D721Med (cell line): ENCODE data around the gene ATP6V1C2.

Source experiments
- DNase-seq: peaks from one replicate; pipeline ENCODE4 v3.0.0; 2011; ENCODE audit warnings: low spot score; ENCODE audit not compliant: insufficient read length
- FAIRE-seq: peaks from 2 replicates; lab custom pipeline; 2011; peaks lifted over from hg19 to GRCh38; lab: Jason Lieb, UNC
- CTCF ChIP-seq: IDR thresholded peaks from 2 replicates; pipeline ENCODE4 v1.5.1; 2012; ENCODE audit warnings: mild to moderate bottlenecking, control low read depth; ENCODE audit not compliant: insufficient read depth; ENCODE audit errors: missing control alignments

ATP6V1C2 gene, protein sequence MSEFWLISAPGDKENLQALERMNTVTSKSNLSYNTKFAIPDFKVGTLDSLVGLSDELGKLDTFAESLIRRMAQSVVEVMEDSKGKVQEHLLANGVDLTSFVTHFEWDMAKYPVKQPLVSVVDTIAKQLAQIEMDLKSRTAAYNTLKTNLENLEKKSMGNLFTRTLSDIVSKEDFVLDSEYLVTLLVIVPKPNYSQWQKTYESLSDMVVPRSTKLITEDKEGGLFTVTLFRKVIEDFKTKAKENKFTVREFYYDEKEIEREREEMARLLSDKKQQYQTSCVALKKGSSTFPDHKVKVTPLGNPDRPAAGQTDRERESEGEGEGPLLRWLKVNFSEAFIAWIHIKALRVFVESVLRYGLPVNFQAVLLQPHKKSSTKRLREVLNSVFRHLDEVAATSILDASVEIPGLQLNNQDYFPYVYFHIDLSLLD

DNA sequence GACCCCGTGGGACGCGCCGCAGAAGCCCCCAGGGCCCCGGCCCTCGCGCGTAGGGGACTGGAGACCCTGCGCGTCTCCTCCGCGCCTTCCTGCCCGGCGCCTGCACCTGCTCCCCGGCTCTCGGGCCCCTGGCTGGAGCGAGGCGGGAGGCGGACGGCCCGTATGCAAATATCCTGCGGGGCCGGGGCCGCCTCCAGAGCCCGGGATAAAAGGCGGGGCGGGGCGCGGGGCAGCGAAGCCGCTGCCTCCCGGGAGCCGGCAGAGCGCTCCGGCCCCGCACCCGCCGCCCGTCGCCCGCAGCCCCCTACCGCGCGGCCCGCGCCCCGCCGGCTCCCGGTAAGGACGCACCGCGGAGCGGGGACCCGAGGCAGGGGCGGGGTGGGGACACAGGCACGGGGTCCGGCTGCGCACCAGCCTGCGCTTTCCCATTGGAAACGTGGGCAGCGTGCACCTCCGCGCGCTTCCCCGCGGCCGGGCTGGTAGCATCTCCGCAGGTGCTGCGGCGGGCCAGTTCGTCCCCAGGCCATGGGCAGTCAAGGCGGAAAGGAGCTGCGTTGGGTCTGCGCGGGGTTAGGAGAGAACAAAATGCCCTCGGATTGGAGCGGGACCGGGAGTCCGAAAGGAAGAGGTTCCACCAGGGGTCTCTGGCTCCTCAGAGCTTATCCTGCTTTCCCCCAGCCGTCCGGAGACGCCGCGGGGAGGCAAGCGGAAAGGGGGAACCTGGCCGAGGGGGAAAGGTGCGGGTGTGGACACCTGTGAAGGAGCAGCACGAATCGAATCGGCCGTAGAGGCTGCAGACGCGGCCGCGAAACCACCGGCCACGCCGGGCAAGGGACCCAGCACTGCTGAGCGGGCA, at the start of gene ATP6V1C2:
TSS of gene ATP6V1C2 (plus strand) at position 235 of the 856 bp plus-strand sequence. CDS start 1,220 bp downstream, outside the sequence.
- FAIRE-seq (no peak), DNase-seq (peak; percentile 71)
- TF ChIP-seq CTCF = no peak

GRCh38 chr2:10675131-10675530, 46.3 kb upstream of the ATP6V1C2 start:
- no peak for DNase-seq
- FAIRE-seq = no peak
- TF ChIP-seq CTCF = no peak

DNA sequence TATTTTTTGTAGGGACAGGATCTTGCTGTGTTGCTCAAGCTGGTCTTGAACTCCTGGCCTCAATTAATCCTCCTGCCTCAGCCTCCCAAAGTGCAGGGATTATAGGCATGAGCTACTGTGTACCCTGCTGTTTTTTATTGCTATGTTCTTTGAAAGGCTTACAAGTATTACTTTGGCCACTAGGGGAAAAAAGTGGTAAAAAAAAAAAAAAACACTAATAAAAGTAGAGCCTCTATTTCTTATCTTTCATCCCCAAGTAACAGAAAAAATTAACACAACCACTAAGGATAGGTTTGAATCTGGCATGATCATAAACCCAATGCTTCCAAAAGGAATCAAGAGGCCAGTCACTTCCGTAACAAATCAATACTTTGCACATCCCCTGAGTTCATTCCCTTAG, 43.2 kb upstream of the ATP6V1C2 start:
- DNase-seq (no peak), FAIRE-seq (no peak)
- no peak for TF ChIP-seq CTCF

DNA sequence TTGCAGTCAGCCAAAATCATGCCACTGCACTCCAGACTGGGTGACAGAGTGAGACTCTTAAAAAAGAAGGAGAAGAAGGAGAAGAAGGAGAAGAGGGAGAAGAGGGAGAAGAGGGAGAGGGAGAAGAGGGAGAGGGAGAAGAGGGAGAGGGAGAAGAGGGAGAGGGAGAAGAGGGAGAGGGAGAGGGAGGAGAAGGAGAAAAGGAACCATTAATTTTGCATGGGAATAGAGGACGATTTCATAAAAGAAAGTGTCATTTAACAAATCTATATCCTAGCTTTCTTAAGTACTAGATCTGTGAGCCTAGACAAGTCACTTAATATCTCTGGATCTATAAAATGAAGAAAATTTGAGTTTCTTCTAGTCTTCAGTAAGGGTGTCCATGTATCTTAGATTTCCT, 41.2 kb upstream of the ATP6V1C2 start:
- TF ChIP-seq CTCF = no peak
- FAIRE-seq = no peak
- DNase-seq = no peak

GRCh38 chr2:10680957-10681356, 40.5 kb upstream of the ATP6V1C2 start:
- no peak for FAIRE-seq
- no peak for TF ChIP-seq CTCF
- DNase-seq = no peak

GRCh38 chr2:10686176-10686730, 35.2 kb upstream of the ATP6V1C2 start:
- no peak for TF ChIP-seq CTCF
- FAIRE-seq = no peak
- DNase-seq = no peak
